ENCODE data around the gene NAALADL2. TPM values are rescaled to one million over a fixed set of nuclear protein-coding genes. Genes with fewer than 3 reads are reported as not detected.
A peak's percentile ranks its signal among the peaks of the same experiment; 100 is the strongest.

The NAALADL2 gene
- 10 to 100 TPM; 17.4 to 25.9 (median 20.2) TPM for polyA plus RNA-seq (ENCODE audit: insufficient read length in 4 of 4)

DNA sequence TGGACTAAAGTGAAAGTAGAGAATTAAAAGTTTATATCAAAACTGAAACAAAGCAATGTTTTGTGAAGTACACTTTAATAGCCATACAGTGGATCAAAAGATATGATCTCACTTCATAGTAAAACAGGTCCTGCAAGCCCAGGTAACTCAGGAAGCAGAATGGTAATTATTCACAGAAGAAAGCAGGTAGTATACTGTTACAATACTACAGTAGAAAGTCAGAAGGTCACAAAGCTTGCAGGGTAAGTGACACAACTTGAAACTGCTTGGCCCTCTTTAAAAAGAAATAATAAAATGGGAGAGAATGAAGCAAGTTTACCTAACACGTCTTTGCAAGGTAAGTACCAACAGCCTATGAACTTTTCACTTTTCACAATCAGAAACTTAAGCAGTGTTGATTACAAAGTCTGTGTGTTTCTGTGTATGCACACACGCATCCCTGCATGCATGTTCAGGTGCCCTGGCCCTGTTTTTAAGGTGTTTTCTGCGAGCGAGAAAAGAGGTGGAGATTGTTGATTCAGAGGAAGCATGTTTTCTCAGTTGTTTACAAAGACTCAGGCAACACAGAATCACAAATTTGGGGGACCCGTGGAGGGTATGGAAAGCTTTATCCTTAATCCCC lies at the start of gene NAALADL2:
Gene NAALADL2, plus strand, starts transcription at position 221 of the 622 bp plus-strand sequence.
- peak in 1 of 4 donors; percentile 49 for DNase-seq (ENCODE audit: low read depth in 4 of 4, low spot score in 3 of 4)

DNA sequence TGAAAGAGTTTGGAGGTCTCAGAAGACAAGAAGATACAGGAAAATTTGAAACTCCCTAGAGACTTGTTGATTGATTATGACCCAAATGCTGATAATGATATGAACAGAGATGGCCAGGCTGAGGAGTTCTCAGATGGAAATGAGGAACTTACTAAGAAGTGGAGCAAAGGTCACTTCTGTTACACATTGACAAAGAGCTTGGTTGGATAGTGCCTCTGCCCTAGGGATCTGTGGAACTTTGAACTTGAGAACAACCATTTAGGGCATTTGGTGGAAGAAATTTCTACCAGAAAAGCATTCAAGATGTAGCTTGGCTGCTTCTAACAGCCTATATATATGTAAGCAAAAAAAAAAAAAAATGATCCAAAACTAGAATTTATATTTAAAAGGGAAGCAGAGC lies 48.9 kb upstream of the NAALADL2 start:
- no peak for DNase-seq (ENCODE audit: low read depth in 4 of 4, low spot score in 3 of 4)

GRCh38 chr3:174812172-174812862 lies 46.8 kb upstream of the NAALADL2 start:
- DNase-seq (ENCODE audit: low read depth in 4 of 4, low spot score in 3 of 4), result no peak

DNA sequence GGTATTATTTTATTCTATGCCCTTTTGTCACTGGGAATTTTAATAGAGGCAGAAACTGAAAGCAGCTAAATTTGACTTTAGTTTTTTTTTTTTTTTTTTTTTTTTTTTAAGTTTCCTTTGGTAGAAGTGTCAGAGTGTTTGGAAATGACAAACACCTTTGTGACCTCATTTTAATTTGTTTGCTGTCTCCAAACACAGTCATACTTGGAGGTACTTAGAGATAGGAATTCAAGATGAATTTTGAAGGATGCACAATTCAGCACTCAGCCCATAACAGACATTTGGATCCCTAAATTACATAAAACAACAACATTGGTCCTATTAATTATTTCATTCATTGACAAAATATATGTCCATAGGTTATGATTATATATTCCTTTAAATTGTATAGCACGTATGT lies 43.4 kb upstream of the NAALADL2 start:
- no peak for DNase-seq (ENCODE audit: low read depth in 4 of 4, low spot score in 3 of 4)

- DNase-seq (ENCODE audit: low read depth in 4 of 4, low spot score in 3 of 4), result no peak
Observed at GRCh38 chr3:174820885-174821284, 38.2 kb upstream of the NAALADL2 start.

- DNase-seq (ENCODE audit: low read depth in 4 of 4, low spot score in 3 of 4), result no peak
Observed at GRCh38 chr3:174821477-174821876, 37.7 kb upstream of the NAALADL2 start.

- DNase-seq (ENCODE audit: low read depth in 4 of 4, low spot score in 3 of 4), result no peak
Observed at GRCh38 chr3:174822320-174822719, 36.8 kb upstream of the NAALADL2 start.

GRCh38 chr3:174826069-174826468 lies 33.1 kb upstream of the NAALADL2 start:
- no peak for DNase-seq (ENCODE audit: low read depth in 4 of 4, low spot score in 3 of 4)

GRCh38 chr3:174844746-174845145 lies 14.4 kb upstream of the NAALADL2 start:
- no peak for DNase-seq (ENCODE audit: low read depth in 4 of 4, low spot score in 3 of 4)

DNA sequence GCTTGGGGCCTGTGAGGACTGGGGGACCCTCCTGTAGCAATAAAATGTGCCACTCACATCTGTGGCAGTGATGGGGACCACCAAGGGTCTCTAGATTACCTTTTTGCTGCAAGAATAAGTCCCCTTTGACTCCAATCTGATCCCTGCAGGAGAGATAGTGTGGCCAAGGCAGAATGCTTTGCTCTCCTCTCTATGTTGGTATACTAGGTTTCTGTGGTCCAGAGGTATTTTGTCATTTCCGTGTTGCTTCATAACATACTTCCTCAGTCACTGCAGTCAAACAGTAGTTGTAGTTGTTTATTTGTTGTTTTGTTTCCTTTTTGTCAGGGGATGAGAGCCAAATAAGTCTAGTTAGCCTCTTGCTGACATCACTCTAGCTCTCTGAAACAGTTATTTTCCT lies 13.1 kb upstream of the NAALADL2 start:
- no peak for DNase-seq (ENCODE audit: low read depth in 4 of 4, low spot score in 3 of 4)

GRCh38 chr3:174854987-174855386 lies 4.1 kb upstream of the NAALADL2 start:
- no peak for DNase-seq (ENCODE audit: low read depth in 4 of 4, low spot score in 3 of 4)

DNA sequence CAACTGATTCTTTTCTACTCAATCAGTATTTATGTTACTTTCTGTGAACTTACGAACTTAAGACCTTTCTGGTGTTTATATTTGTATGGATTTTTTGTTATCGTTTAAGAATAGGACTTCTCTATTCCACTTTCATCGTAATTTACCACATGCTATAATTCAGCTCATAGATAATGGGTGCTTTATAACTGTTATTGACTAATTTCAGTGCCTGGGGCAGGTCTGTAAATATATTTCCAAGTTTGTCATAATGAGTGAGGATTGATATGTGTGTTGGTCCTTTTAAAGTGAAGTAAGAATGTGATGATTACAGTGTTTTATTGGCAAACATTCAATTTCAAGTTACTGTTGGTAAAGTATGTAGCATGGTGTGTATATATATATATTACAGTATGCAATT lies 1.8 kb upstream of the NAALADL2 start:
- no peak for DNase-seq (ENCODE audit: low read depth in 4 of 4, low spot score in 3 of 4)

DNA sequence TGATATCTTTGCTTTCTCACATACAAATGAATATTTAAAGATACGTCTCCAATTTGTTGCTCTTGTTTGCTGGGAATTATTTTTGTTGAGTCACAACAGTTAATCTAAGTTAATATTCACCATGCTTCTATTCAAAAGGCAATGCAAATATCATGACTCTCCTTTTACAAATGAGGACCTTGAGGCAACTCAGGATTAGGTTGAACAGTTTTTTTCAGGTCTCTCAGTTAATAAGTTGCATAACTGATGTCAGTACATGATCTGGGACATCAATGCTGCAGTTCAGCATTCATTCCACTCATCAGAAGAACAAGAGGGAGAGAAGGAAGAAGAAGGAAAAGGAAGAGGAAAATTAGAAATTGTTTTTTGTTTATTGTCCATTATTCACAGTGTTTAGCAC lies 781 bp upstream of the NAALADL2 start:
- no peak for DNase-seq (ENCODE audit: low read depth in 4 of 4, low spot score in 3 of 4)

- no peak for DNase-seq (ENCODE audit: low read depth in 4 of 4, low spot score in 3 of 4)
Observed at GRCh38 chr3:174859756-174860155, 622 bp downstream of the NAALADL2 start.

DNA sequence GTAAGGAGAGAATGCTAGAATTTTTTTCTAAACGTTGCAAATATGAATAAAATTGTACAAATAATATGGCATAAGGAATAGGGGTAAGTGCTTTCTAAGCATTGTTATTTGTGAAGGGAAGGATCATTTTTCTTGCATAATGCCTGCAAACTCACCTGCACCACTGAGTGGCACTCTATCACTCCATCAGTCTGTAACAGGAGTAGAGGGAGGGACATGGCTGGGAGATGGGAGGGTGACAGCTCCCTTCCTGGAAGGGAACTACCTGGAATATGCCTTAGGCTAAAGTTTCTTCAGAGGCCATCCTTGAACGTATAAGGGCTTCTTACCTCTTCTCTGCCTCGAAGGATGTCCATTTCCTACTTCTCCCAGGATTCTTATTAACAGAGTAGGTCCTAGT lies 3.0 kb downstream of the NAALADL2 start:
- no peak for DNase-seq (ENCODE audit: low read depth in 4 of 4, low spot score in 3 of 4)

GRCh38 chr3:174862666-174863065 lies 3.5 kb downstream of the NAALADL2 start:
- no peak for DNase-seq (ENCODE audit: low read depth in 4 of 4, low spot score in 3 of 4)

DNA sequence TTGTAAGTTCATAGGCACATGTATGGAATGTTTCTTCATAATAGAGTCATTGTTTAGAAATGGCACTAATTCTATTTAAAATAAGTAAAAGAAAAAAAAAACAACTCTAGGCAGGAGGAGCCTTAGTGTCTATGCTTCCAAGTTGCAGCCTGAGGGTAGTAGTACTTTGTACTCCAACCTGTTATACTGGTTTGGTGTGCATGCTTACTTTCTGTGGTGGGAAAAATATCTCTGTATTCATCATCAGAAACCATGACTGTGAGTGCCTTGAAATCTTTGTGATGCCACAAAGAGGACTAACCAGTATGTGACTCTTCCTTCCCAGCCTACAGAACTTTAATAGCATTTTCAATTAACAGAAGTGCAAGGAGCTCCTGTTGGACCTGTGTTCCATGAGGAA lies 4.4 kb downstream of the NAALADL2 start:
- DNase-seq (ENCODE audit: low read depth in 4 of 4, low spot score in 3 of 4), result no peak

DNA sequence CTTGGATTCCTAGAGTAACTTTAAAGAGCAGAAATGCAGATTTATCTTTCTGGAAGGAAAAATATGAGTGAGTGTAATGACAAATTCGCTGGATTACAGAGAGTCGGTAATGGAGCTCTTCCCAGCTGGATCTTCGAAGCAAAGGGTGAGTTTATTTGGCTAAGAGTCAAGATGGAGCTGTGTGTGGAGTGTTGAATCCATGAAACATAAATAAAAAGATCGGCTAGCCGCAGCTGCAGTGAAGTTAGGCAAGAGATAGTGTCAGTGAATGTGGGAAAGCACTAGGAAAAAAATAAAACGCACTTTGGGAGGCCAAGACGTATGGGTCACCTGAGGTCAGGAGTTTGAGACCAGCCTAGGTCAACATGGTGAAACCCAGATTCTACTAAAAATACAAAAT lies 10.3 kb downstream of the NAALADL2 start:
- DNase-seq (ENCODE audit: low read depth in 4 of 4, low spot score in 3 of 4), result no peak

GRCh38 chr3:174873832-174874657 lies 14.9 kb downstream of the NAALADL2 start:
- no peak for DNase-seq (ENCODE audit: low read depth in 4 of 4, low spot score in 3 of 4)

DNA sequence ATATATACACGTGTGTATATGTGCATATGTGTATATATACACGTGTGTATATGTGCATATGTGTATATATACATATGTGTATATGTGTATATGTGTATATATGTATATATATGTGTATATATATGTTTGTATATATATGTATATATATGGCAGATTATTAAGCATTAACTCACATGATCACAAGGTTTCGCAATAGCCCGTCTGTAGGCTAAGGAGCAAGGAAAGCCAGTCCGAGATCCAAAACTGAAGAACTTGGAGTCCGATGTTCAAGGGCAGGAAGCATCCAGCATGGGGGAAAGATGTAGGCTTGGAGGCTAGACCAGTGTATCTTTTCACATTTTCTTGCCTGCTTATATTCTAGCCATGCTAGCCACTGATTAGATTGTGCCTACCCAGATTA lies 23.7 kb downstream of the NAALADL2 start:
- no peak for DNase-seq (ENCODE audit: low read depth in 4 of 4, low spot score in 3 of 4)

GRCh38 chr3:174883881-174884675 lies 24.9 kb downstream of the NAALADL2 start:
- DNase-seq (ENCODE audit: low read depth in 4 of 4, low spot score in 3 of 4), result no peak

Measured in right renal pelvis (tissue), 4 donors.